H9 (cell line): Measurements from ENCODE around the gene ITM2C. TPM values are rescaled to one million over a fixed set of nuclear protein-coding genes. Genes with fewer than 3 reads are reported as not detected.

ENCODE experiments used
- DNase-seq: peaks from one replicate; pipeline ENCODE4 v3.0.0-alpha.2; 2017
- H2AFZ ChIP-seq: one replicate; pipeline ENCODE4 v1.6.1; 2013; ENCODE audit warnings: mild to moderate bottlenecking, low read length, control low read depth, moderate library complexity
- H2AK5ac ChIP-seq: 2 replicates; pipeline ENCODE4 v1.6.1; 2013; ENCODE audit warnings: low read length, control low read depth, mixed read lengths; ENCODE audit not compliant: insufficient read length
- H2BK120ac ChIP-seq: one replicate; pipeline ENCODE4 v1.6.1; 2013; ENCODE audit warnings: low read depth, mild to moderate bottlenecking, low read length, control low read depth, inconsistent platforms; ENCODE audit not compliant: poor library complexity, severe bottlenecking
- H2BK12ac ChIP-seq: 2 replicates; pipeline ENCODE4 v1.6.1; 2013; ENCODE audit warnings: low read length, control low read depth, mixed read lengths, low read depth; ENCODE audit not compliant: insufficient read length
- H2BK15ac ChIP-seq: 2 replicates; pipeline ENCODE4 v1.6.1; 2013; ENCODE audit warnings: low read depth, low read length, control low read depth
- H2BK20ac ChIP-seq: one replicate; pipeline ENCODE4 v1.6.1; 2013; ENCODE audit warnings: low read depth, mild to moderate bottlenecking, low read length, control low read depth, inconsistent platforms; ENCODE audit not compliant: poor library complexity, severe bottlenecking
- H2BK5ac ChIP-seq: 2 replicates; pipeline ENCODE4 v1.6.1; 2013; ENCODE audit warnings: low read length, control low read depth, mixed read lengths; ENCODE audit not compliant: insufficient read length
- H3K14ac ChIP-seq: 2 replicates; pipeline ENCODE4 v1.6.1; 2013; ENCODE audit warnings: low read length, control low read depth; ENCODE audit not compliant: insufficient read depth
- H3K18ac ChIP-seq: 2 replicates; pipeline ENCODE4 v1.6.1; 2013; ENCODE audit warnings: low read depth, mild to moderate bottlenecking, mixed read lengths, low read length, control low read depth; ENCODE audit not compliant: insufficient read length
- H3K23ac ChIP-seq: 2 replicates; pipeline ENCODE4 v1.6.1; 2013; ENCODE audit warnings: low read length, control low read depth, mixed read lengths, low read depth; ENCODE audit not compliant: insufficient read length
- H3K23me2 ChIP-seq: 2 replicates; pipeline ENCODE4 v1.6.1; 2013; ENCODE audit warnings: low read depth, mild to moderate bottlenecking, mixed read lengths, low read length, control low read depth; ENCODE audit not compliant: insufficient read length, poor library complexity, severe bottlenecking
- H3K27ac ChIP-seq: 2 replicates; pipeline ENCODE4 v1.5.1; 2013; ENCODE audit warnings: low read length, control low read depth, mixed read lengths, low read depth; ENCODE audit not compliant: insufficient read length
- H3K27me3 ChIP-seq: 2 replicates; pipeline ENCODE4 v1.6.1; 2013; ENCODE audit warnings: low read length, control low read depth, inconsistent platforms; ENCODE audit not compliant: insufficient read depth
- H3K4ac ChIP-seq: 2 replicates; pipeline ENCODE4 v1.6.1; 2013; ENCODE audit warnings: low read depth, mild to moderate bottlenecking, control low read depth, inconsistent platforms, low read length, moderate library complexity
- H3K4me1 ChIP-seq: 2 replicates; pipeline ENCODE4 v1.6.1; 2013; ENCODE audit warnings: low read length, control low read depth, inconsistent platforms; ENCODE audit not compliant: insufficient read depth
- H3K4me2 ChIP-seq: 2 replicates; pipeline ENCODE4 v1.6.1; 2013; ENCODE audit warnings: low read length, control low read depth, mixed read lengths; ENCODE audit not compliant: insufficient read length, insufficient read depth
- H3K56ac ChIP-seq: 2 replicates; pipeline ENCODE4 v1.6.1; 2013; ENCODE audit warnings: low read depth, mild to moderate bottlenecking, mixed read lengths, low read length, control low read depth; ENCODE audit not compliant: insufficient read length
- H3K79me1 ChIP-seq: 2 replicates; pipeline ENCODE4 v1.6.1; 2013; ENCODE audit warnings: low read depth, mild to moderate bottlenecking, moderate library complexity, low read length, control low read depth, inconsistent platforms; ENCODE audit not compliant: insufficient read depth, poor library complexity, severe bottlenecking
- H3K79me2 ChIP-seq: 2 replicates; pipeline ENCODE4 v1.6.1; 2013; ENCODE audit warnings: low read length, control low read depth, inconsistent platforms; ENCODE audit not compliant: insufficient read depth
- H3K9ac ChIP-seq: 2 replicates; pipeline ENCODE4 v1.6.1; 2013; ENCODE audit warnings: low read length, control low read depth, mixed read lengths; ENCODE audit not compliant: insufficient read length; ENCODE audit errors: extremely low read depth
- H3K9me3 ChIP-seq: one replicate; pipeline ENCODE4 v1.6.1; 2013; ENCODE audit warnings: low read depth, low read length, inconsistent platforms; ENCODE audit not compliant: control insufficient read depth
- H3T11ph ChIP-seq: one replicate; pipeline ENCODE4 v1.6.1; 2013; ENCODE audit warnings: mild to moderate bottlenecking, low read length, control low read depth, inconsistent platforms
- H4K20me1 ChIP-seq: one replicate; pipeline ENCODE4 v1.6.1; 2013; ENCODE audit not compliant: control insufficient read depth, insufficient read length, insufficient read depth
- H4K5ac ChIP-seq: 2 replicates; pipeline ENCODE4 v1.6.1; 2013; ENCODE audit warnings: low read depth, mild to moderate bottlenecking, mixed read lengths, low read length, control low read depth; ENCODE audit not compliant: insufficient read length
- H4K8ac ChIP-seq: replicated peaks from 2 replicates; pipeline ENCODE4 v1.6.1; 2013; ENCODE audit warnings: low read length, control low read depth, mixed read lengths, low read depth; ENCODE audit not compliant: insufficient read length
- H4K91ac ChIP-seq: 2 replicates; pipeline ENCODE4 v1.6.1; 2013; ENCODE audit warnings: low read depth, mild to moderate bottlenecking, moderate library complexity, mixed read lengths, low read length, control low read depth; ENCODE audit not compliant: insufficient read length
- H3K27ac Mint-ChIP-seq, 3 experiments: 2 replicates in 2 of 3; 3 replicates in 1 of 3; pipeline ENCODE4 v1.8.0; 2020 to 2021; ENCODE audit warnings: mixed read lengths in 3 of 3, mild to moderate bottlenecking in 1 of 3, moderate library complexity in 1 of 3
- H3K27me3 Mint-ChIP-seq: 2 replicates; pipeline ENCODE4 v1.8.0; 2021; ENCODE audit warnings: low read depth, mild to moderate bottlenecking, moderate library complexity, mixed read lengths
- H3K36me3 Mint-ChIP-seq, 3 experiments: 2 replicates in 2 of 3; 3 replicates in 1 of 3; pipeline ENCODE4 v1.8.0; 2020 to 2021; ENCODE audit warnings: low read depth in 3 of 3, mixed read lengths in 3 of 3; ENCODE audit not compliant: insufficient read depth in 1 of 3
- H3K4me1 Mint-ChIP-seq, 2 experiments: 2 replicates each; pipeline ENCODE4 v1.8.0; 2020; ENCODE audit warnings: mixed read lengths in 2 of 2
- H3K4me3 Mint-ChIP-seq, 2 experiments: 2 replicates in 1 of 2; 3 replicates in 1 of 2; pipeline ENCODE4 v1.8.0; 2020 to 2021; ENCODE audit warnings: mild to moderate bottlenecking in 2 of 2, mixed read lengths in 2 of 2, moderate library complexity in 1 of 2
- H3K9me3 Mint-ChIP-seq, 2 experiments: 2 replicates in 1 of 2; 3 replicates in 1 of 2; pipeline ENCODE4 v1.8.0; 2020; ENCODE audit warnings: mild to moderate bottlenecking in 2 of 2, mixed read lengths in 2 of 2, moderate library complexity in 1 of 2
- CTCF ChIP-seq: fragments of 200-600 bp; sonication (generic); conservative IDR thresholded peaks from 3 replicates; pipeline ENCODE4 v1.8.0; 2021; ENCODE audit warnings: antibody characterized with exemption, mild to moderate bottlenecking
- WGBS: extraction: QIAGEN DNeasy Blood & Tissue Kit; methylation state at CpG from one replicate; pipeline ENCODE4 v1.1.7; 2013; ENCODE audit warnings: missing lambda C conversion rate, low lambda C conversion rate, mixed read lengths; ENCODE audit not compliant: insufficient read length; ENCODE audit errors: extremely low coverage; 5-methylcytosine and 5-hydroxymethylcytosine counted together
- total RNA-seq: library from RNA; stranded (reverse); gene quantifications from 2 replicates; pipeline ENCODE4 v1.2.1, GENCODE V29; 2021

The ITM2C gene
- total RNA-seq, 1 experiment from 2014 or later: 297 TPM

- Histone ChIP-seq H3T11ph (no peak overlapping the region), H3K18ac (no peak overlapping the region), H3K79me1 (no peaks in the 10 kb centered on the region), H2BK5ac (no peak overlapping the region), H3K4ac (no peak overlapping the region), H2BK12ac (no peak overlapping the region), H4K91ac (no peak overlapping the region), H4K20me1 (no peaks in the 10 kb centered on the region), H3K23me2 (no peaks in the 10 kb centered on the region), H2BK15ac (no peak overlapping the region), H4K5ac (no peak overlapping the region), H3K9me3 (no peaks in the 10 kb centered on the region), H3K4me1 (no peaks in the 10 kb centered on the region), H3K79me2 (no peaks in the 10 kb centered on the region), H3K9ac (no peak overlapping the region), H3K56ac (no peak overlapping the region), H3K4me2 (no peak overlapping the region), H2AK5ac (no peak overlapping the region), H3K23ac (no peak overlapping the region), H3K14ac (no peak overlapping the region), H4K8ac (no peak overlapping the region), H2AFZ (no peak overlapping the region), H3K27me3 (no peaks in the 10 kb centered on the region), H2BK20ac (no peak overlapping the region), H2BK120ac (no peak overlapping the region), H3K27ac (no peak overlapping the region)
- peak overlapping the region in 2 of 3 experiments; percentile 24 to 29; a peak in 1 of 7 replicates for H3K27ac Mint-ChIP-seq
- no peak overlapping the region for H3K4me3 Mint-ChIP-seq
- no peak for TF ChIP-seq CTCF
- H3K4me1 Mint-ChIP-seq: peaks cover 11% of the 10 kb centered on the region in 2 experiments
- WGBS: no CpG with 5 or more reads among the region's 10 CpGs
- H3K36me3 Mint-ChIP-seq: peaks cover 2 to 10% (median 7%) of the 10 kb centered on the region in 3 experiments; a peak in 6 of 7 replicates
- DNase-seq: no peak
- peaks cover 2% of the 10 kb centered on the region; the same call in 1 of the 2 replicates for H3K27me3 Mint-ChIP-seq
- H3K9me3 Mint-ChIP-seq: no peaks in the 10 kb centered on the region; a peak in 1 of 5 replicates
These were observed 41.3 kb upstream of the ITM2C start for GRCh38 chr2:230823264-230823964.
